GM23248 (cell line): Measurements from ENCODE around the gene CABP4. TPM values are rescaled to one million over a fixed set of nuclear protein-coding genes. Genes with fewer than 3 reads are reported as not detected.

Experiments
- DNase-seq: peaks from one replicate; pipeline ENCODE4 v3.0.0-alpha.2; 2015
- H2AFZ ChIP-seq: fragments of 200-600 bp; sonication (generic); 2 replicates; pipeline ENCODE4 v1.6.1; 2016; ENCODE audit warnings: antibody characterized with exemption
- H3F3A ChIP-seq: fragments of 200-600 bp; sonication (generic); 2 replicates; pipeline ENCODE4 v1.6.1; 2016; ENCODE audit warnings: mild to moderate bottlenecking, antibody characterized with exemption, mixed run types; ENCODE audit not compliant: insufficient read depth
- H3K27ac ChIP-seq: fragments of 200-600 bp; sonication (generic); 2 replicates; pipeline ENCODE4 v1.5.1; 2016; ENCODE audit warnings: mild to moderate bottlenecking
- H3K27me3 ChIP-seq: fragments of 200-600 bp; sonication (generic); replicated peaks from 2 replicates; pipeline ENCODE4 v1.6.1; 2016; ENCODE audit warnings: mild to moderate bottlenecking; ENCODE audit not compliant: insufficient read depth
- H3K36me3 ChIP-seq: fragments of 200-600 bp; sonication (generic); 2 replicates; pipeline ENCODE4 v1.6.1; 2016; ENCODE audit warnings: low read depth, mild to moderate bottlenecking
- H3K4me1 ChIP-seq: fragments of 200-600 bp; sonication (generic); 2 replicates; pipeline ENCODE4 v1.6.1; 2016; ENCODE audit warnings: mild to moderate bottlenecking; ENCODE audit not compliant: insufficient read depth
- H3K4me2 ChIP-seq: fragments of 200-600 bp; sonication (generic); one replicate; pipeline ENCODE4 v1.6.1; 2016; ENCODE audit warnings: mild to moderate bottlenecking; ENCODE audit not compliant: unreplicated experiment
- H3K4me3 ChIP-seq: fragments of 200-600 bp; sonication (generic); 2 replicates; pipeline ENCODE4 v1.5.1; 2016; ENCODE audit warnings: mild to moderate bottlenecking
- H3K79me2 ChIP-seq: fragments of 200-600 bp; sonication (generic); 2 replicates; pipeline ENCODE4 v1.6.1; 2016; ENCODE audit warnings: mild to moderate bottlenecking; ENCODE audit not compliant: insufficient read depth
- H3K9ac ChIP-seq: fragments of 200-600 bp; sonication (generic); 2 replicates; pipeline ENCODE4 v1.6.1; 2016; ENCODE audit warnings: mild to moderate bottlenecking
- H3K9me2 ChIP-seq: fragments of 200-600 bp; sonication (generic); 2 replicates; pipeline ENCODE4 v1.6.1; 2016; ENCODE audit warnings: mixed run types, mild to moderate bottlenecking, moderate library complexity; ENCODE audit not compliant: insufficient read depth
- H3K9me3 ChIP-seq: fragments of 200-600 bp; sonication (generic); one replicate; pipeline ENCODE4 v1.6.1; 2017; ENCODE audit warnings: low read depth
- H4K20me1 ChIP-seq: fragments of 200-600 bp; sonication (generic); 2 replicates; pipeline ENCODE4 v1.6.0; 2016; ENCODE audit not compliant: insufficient read depth
- EZH2 ChIP-seq: fragments of 200-600 bp; sonication (generic); IDR thresholded peaks from 2 replicates; pipeline ENCODE4 v1.6.1; 2018; ENCODE audit warnings: antibody characterized with exemption, mild to moderate bottlenecking; ENCODE audit not compliant: insufficient read depth, poor library complexity, severe bottlenecking
- EZH2phosphoT487 ChIP-seq: fragments of 200-600 bp; sonication (generic); IDR thresholded peaks from 2 replicates; pipeline ENCODE4 v1.6.1; 2018; ENCODE audit warnings: antibody characterized with exemption, moderate library complexity, mild to moderate bottlenecking, low read depth; ENCODE audit not compliant: insufficient read depth
- WGBS, 2 experiments: methylation state at CpG; one replicate each; pipeline ENCODE4 v1.1.6; 2015 to 2017; ENCODE audit warnings: low lambda C conversion rate in 2 of 2, low coverage in 1 of 2; ENCODE audit errors: missing lambda C conversion rate in 2 of 2; 5-methylcytosine and 5-hydroxymethylcytosine counted together
- in situ Hi-C: fragments of 300-500 bp; cut with MboI; formaldehyde crosslinking; loops from 2 replicates; pipeline ENCODE4 v1.15.0; 2020
- polyA plus RNA-seq: library from polyadenylated mRNA; unstranded; fragments of >200 nt; fragmentation: Nextera tagmentation; extraction: Ambion mirVana; gene quantifications from 2 replicates; pipeline ENCODE4 v1.2.1, GENCODE V29; 2016
- total RNA-seq: library from RNA; depleted of rRNA; stranded (reverse); fragments of >200 nt; shearing (Covaris generic); gene quantifications from 2 replicates; pipeline ENCODE4 v1.2.3, GENCODE V29; 2014

The CABP4 gene
- total and polyA plus RNA-seq, 2 experiments from 2014 or later, result not detected

GRCh38 chr11:67501854-67502253 lies 46.7 kb downstream of the CABP4 start:
- TF ChIP-seq EZH2 (no peak), EZH2phosphoT487 (no peak)
- Histone ChIP-seq H4K20me1 (no peaks in the 10 kb centered on the region), H3K4me2 (no peak overlapping the region), H3K79me2 (peaks cover 6% of the 10 kb centered on the region; the same call in 1 of the 2 replicates), H3F3A (peaks cover 7% of the 10 kb centered on the region; the same call in 1 of the 2 replicates), H3K4me3 (no peak overlapping the region), H3K36me3 (no peaks in the 10 kb centered on the region), H3K9me2 (no peaks in the 10 kb centered on the region), H3K4me1 (peaks cover 7% of the 10 kb centered on the region; the same call in 1 of the 2 replicates), H3K9me3 (no peaks in the 10 kb centered on the region), H3K27me3 (no peaks in the 10 kb centered on the region), H3K27ac (no peak overlapping the region), H2AFZ (no peak overlapping the region), H3K9ac (no peak overlapping the region)
- DNase-seq, result no peak
- in situ Hi-C loops, result no loop called here
- WGBS, 2 experiments, result 93 to 94% methylated on average over 17 to 18 of the region's 18 CpGs

DNA sequence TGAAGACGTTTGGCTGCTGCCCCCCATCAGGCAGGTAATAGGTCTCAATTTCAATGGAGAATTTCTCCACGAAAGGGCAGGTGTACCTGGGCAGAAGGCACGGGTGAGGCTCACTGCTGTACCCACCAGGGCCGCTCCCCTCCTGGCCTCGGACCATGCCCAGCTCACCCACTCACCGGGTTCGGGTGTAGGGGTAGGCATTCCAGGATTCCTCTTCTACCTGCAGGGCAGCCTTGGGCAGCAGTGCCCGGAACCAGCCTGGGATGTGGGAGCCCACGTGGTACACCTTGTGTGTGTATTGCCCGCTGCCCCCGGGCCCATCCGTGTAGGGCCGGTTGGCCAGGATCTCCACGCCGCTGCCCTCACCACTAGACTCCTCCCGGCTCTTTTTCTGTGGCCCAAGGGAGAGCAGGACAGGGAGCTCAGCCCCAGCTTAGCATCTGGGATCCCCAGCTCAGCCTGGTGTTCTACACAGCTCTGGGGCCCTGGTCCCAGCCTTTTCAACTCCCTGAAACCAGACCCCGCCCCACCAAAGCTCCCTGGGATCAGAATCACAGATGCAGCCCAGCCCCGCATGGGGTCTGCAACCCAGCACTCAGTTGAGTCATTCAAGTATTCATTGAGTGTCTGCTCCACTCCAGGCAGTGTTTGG lies 47.3 kb downstream of the CABP4 start:
- WGBS, 2 experiments, result 95 to 96% methylated on average over 17 to 18 of the region's 18 CpGs
- Histone ChIP-seq H3K4me1 (peaks cover 13% of the 10 kb centered on the region), H3K4me3 (no peak overlapping the region), H3F3A (peaks cover 13% of the 10 kb centered on the region; the same call in 1 of the 2 replicates), H3K9me2 (no peaks in the 10 kb centered on the region), H3K79me2 (peaks cover 12% of the 10 kb centered on the region; the same call in 1 of the 2 replicates), H2AFZ (no peak overlapping the region), H4K20me1 (no peaks in the 10 kb centered on the region), H3K9ac (no peak overlapping the region), H3K4me2 (no peak overlapping the region), H3K36me3 (no peaks in the 10 kb centered on the region), H3K27me3 (no peaks in the 10 kb centered on the region), H3K9me3 (no peaks in the 10 kb centered on the region), H3K27ac (no peak overlapping the region)
- TF ChIP-seq EZH2 (no peak), EZH2phosphoT487 (no peak)
- in situ Hi-C loops, result no loop called here
- DNase-seq, result no peak

DNA sequence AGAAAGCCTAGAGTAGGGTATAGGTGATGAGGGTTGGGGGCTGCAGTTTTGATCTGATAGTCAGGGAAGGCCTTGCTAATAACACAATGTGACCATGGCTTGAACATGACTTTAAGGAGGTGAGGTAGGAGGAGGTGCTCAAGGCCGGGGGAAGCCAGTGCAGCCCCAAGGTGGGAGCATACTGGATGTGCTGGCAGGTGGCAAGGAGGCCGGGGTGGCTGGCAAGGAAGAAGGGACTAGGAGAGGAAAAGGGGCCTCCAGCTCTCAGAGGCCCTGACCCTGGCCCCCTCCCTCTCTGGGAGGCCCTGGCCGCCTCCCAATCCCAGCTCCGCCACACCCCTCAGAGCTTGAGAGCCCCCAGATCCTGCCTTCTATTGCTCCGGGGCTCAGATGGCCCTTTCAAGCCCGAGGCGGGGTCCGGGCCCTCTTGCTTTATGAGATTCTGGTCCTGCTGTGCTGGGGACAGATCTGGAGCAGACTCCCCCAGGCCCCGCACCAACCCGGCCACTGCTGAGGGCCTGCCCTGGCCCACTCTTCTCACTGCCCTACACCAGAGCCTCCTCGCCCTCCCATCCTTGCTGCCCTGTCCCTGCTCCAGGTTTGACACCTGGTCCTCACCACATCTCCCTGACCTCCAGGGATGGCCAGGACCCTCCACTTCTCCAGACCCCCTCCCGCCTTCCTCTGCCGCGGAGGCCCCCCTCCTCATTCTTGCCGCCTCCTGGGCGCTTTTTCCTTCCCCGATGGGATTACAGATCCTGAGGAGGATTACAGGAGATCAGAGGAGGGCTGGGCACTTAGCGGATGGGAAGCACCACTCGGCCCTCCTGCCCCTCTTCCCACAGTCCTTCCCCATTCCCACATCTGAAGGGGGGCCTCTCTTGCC lies 48.2 kb downstream of the CABP4 start:
- peaks cover 12% of the 10 kb centered on the region; the same call in 1 of the 2 replicates for H3K79me2 ChIP-seq
- no peak for DNase-seq
- no peak overlapping the region for H3K27ac ChIP-seq
- H3K4me2 ChIP-seq, result peak overlapping the region; percentile 87
- no peaks in the 10 kb centered on the region for H4K20me1 ChIP-seq
- no peak overlapping the region for H2AFZ ChIP-seq
- H3K4me3 ChIP-seq, result peak overlapping the region; percentile 87
- no peaks in the 10 kb centered on the region for H3K27me3 ChIP-seq
- H3K9me3 ChIP-seq, result no peaks in the 10 kb centered on the region
- TF ChIP-seq EZH2 (no peak), EZH2phosphoT487 (no peak)
- WGBS, 2 experiments, result 88% methylated on average over 12 to 19 of the region's 19 CpGs
- in situ Hi-C loops, result no loop called here
- no peaks in the 10 kb centered on the region for H3K36me3 ChIP-seq
- peaks cover 13% of the 10 kb centered on the region for H3K4me1 ChIP-seq
- peak overlapping the region; percentile 76 for H3K9ac ChIP-seq
- no peaks in the 10 kb centered on the region for H3K9me2 ChIP-seq
- H3F3A ChIP-seq, result peaks cover 14% of the 10 kb centered on the region; the same call in 1 of the 2 replicates

DNA sequence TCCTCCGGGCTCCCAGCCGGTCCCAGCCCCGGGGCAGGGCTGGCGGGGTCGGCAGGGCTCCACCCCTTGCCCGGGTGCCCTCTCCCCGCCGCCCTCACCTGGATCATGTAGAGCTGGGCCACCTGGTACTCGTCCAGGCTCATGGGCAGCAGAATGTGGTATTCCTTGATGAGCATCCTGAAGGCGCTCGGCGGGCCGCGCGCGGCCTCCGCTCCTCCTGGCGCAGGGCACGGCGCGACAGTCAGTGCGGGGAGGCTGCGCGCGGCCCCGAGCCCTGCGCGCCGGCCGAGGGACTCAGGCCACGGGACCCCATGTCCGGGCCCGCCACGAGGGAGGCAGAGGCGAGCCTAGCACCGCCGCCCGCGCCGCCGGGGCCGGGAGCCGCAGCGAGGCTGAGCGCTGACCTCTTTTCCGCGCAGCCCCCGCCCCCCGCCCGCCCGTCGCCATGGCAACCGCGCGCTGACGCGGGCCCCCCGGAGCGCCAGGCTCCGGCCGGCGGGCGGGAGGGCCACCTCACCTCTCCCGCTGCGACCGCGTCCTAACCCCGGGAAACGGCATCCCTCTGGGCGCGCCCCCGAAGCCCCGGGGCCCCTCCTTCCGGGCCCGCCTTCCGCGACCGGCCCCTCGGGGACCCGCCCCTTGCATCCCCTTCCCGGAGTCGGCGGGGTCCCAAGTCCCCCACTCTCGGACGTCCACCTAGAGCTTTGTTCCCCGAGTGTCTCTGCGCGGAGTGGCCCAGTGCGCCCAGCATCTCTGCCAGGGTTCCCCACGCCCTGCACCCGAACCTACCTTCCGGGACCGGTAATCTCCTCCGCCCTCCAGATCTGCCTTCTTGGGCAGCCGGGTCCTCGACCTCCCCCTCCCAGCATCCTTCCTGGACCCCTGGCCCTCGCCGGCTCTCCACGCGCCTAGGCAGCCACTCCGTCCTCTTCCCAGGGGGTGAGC lies 49.1 kb downstream of the CABP4 start:
- peak overlapping the region; percentile 81 for H3K27ac ChIP-seq
- peak overlapping the region; percentile 76 for H3K9ac ChIP-seq
- no peaks in the 10 kb centered on the region for H4K20me1 ChIP-seq
- no peaks in the 10 kb centered on the region for H3K9me2 ChIP-seq
- H2AFZ ChIP-seq, result peak overlapping the region; percentile 63
- H3K9me3 ChIP-seq, result no peaks in the 10 kb centered on the region
- H3K4me1 ChIP-seq, result peaks cover 13% of the 10 kb centered on the region
- peak; percentile 67 for DNase-seq
- no peaks in the 10 kb centered on the region for H3K36me3 ChIP-seq
- no peak for TF ChIP-seq EZH2phosphoT487
- no peak for TF ChIP-seq EZH2
- no peaks in the 10 kb centered on the region for H3K27me3 ChIP-seq
- peaks cover 12% of the 10 kb centered on the region; the same call in 1 of the 2 replicates for H3K79me2 ChIP-seq
- H3F3A ChIP-seq, result peaks cover 14% of the 10 kb centered on the region; the same call in 1 of the 2 replicates
- WGBS, 2 experiments, result 5 to 6% methylated on average over 49 to 75 of the region's 101 CpGs
- in situ Hi-C loops, result no loop called here
- H3K4me3 ChIP-seq, result peak overlapping the region; percentile 87
- peak overlapping the region; percentile 87 for H3K4me2 ChIP-seq
